ENCODE data around the gene ZNF302. TPM values are rescaled to one million over a fixed set of nuclear protein-coding genes. Genes with fewer than 3 reads are reported as not detected.
"Not testable (repeated sequence)": the region's sequence is repeated elsewhere in the genome, so short reads cannot be mapped to it uniquely, and the experiment has no call there.

The ZNF302 gene
- total RNA-seq, 6 donors from 2014 or later = 14.0 to 30.7 (median 26.2) TPM

DNA sequence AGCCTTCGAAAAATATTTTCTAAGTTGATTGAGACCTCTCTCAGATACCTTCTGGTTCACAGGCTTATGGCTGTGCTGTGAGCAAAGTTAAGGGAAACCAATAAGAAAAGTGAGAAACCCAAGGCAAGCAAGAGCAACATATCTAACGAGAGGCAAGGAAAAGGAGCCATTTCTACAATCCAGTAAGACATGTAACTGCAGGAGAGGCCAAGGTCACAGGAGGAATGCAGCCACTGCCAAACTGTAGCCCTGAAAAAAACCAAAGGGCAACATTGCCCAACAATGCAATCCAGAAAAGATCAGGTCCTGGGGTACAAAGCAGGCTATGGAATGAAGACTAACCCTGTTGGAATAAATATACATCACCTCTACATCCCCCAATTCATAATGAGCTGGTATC, 21.8 kb upstream of the ZNF302 start:
- Histone ChIP-seq H3K9me3 (no peaks in the 10 kb centered on the region), H3K27ac (no peak overlapping the region), H3K27me3 (no peaks in the 10 kb centered on the region), H3K4me1 (peaks cover 0 to 10% (median 2%) of the 10 kb centered on the region in 4 donors), H3K36me3 (no peaks in the 10 kb centered on the region), H3K4me3 (no peak overlapping the region)
- 58 to 62% methylated on average over 2 of the region's 2 CpGs for WGBS, 2 donors
- no peak for DNase-seq
- TF ChIP-seq, protein P1, sequence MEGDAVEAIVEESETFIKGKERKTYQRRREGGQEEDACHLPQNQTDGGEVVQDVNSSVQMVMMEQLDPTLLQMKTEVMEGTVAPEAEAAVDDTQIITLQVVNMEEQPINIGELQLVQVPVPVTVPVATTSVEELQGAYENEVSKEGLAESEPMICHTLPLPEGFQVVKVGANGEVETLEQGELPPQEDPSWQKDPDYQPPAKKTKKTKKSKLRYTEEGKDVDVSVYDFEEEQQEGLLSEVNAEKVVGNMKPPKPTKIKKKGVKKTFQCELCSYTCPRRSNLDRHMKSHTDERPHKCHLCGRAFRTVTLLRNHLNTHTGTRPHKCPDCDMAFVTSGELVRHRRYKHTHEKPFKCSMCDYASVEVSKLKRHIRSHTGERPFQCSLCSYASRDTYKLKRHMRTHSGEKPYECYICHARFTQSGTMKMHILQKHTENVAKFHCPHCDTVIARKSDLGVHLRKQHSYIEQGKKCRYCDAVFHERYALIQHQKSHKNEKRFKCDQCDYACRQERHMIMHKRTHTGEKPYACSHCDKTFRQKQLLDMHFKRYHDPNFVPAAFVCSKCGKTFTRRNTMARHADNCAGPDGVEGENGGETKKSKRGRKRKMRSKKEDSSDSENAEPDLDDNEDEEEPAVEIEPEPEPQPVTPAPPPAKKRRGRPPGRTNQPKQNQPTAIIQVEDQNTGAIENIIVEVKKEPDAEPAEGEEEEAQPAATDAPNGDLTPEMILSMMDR (IDR thresholded peaks at IDR 0.05) = no peak
- no peak for TF ChIP-seq POLR2AphosphoS5 (IDR thresholded peaks at IDR 0.05)
- no peak for TF ChIP-seq EP300 (IDR thresholded peaks at IDR 0.05)
- no peak for ATAC-seq (ENCODE audit: low FRiP score in 2 of 2)

DNA sequence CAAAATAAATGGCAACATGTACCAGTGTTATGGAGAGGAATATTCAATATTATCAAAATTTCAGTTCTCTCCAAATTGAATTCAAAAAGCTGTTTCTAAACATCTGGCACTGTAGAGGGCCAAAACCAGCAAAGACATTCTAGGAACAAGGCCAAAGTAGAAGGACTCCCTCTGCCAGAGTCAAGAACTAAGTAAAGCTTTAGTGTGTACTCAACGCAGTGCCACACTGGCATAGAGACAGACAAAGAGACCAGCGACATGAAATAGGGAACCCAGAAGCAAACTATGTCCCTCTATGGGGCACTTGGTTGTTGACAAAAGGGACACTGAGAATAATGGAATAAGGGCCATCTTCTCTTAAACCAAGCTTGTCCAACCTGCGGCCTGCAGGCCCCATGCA, 16.1 kb upstream of the ZNF302 start:
- ATAC-seq (ENCODE audit: low FRiP score in 2 of 2) (peak in 1 of 2 donors; percentile 75), DNase-seq (peak in 1 of 2 donors; percentile 52)
- peak overlapping the region in 1 of 4 donors; percentile 13 for H3K27ac ChIP-seq
- H3K9me3 ChIP-seq = no peaks in the 10 kb centered on the region
- H3K4me3 ChIP-seq = no peak overlapping the region
- WGBS, 2 donors = 59 to 69% methylated on average over 3 of the region's 3 CpGs
- H3K27me3 ChIP-seq = no peaks in the 10 kb centered on the region
- peaks cover 0 to 7% (median 3%) of the 10 kb centered on the region in 4 donors for H3K4me1 ChIP-seq
- TF ChIP-seq, protein P1 (IDR thresholded peaks at IDR 0.05) = no peak
- TF ChIP-seq EP300 (IDR thresholded peaks at IDR 0.05) = no peak
- TF ChIP-seq POLR2A (IDR thresholded peaks at IDR 0.05) = no peak
- no peak for TF ChIP-seq POLR2AphosphoS5 (IDR thresholded peaks at IDR 0.05)
- H3K36me3 ChIP-seq = no peaks in the 10 kb centered on the region

DNA sequence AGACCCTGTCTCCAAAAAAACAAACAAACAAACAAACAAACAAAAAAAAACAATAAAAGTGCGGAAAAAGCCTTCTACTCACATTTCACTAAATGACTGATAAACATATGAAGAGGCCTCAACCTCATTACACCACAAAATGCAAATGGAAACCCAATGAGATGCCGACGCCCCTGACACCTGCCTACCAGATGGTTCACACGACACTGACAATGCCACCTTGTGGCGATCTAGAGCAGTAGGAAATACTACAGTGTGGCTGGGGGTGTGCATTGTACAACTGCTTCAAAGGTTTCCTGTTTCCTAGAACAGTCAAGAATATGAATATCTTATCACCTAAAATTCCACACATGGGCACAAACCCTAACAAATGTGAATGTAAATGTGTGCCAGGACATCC, 14.6 kb upstream of the ZNF302 start:
- no peaks in the 10 kb centered on the region for H3K36me3 ChIP-seq
- H3K4me3 ChIP-seq = no peak overlapping the region
- H3K27me3 ChIP-seq = no peaks in the 10 kb centered on the region
- ATAC-seq (ENCODE audit: low FRiP score in 2 of 2) (peak in 1 of 2 donors; percentile 58), DNase-seq (no peak)
- WGBS, 2 donors = 38 to 44% methylated on average over 5 of the region's 5 CpGs
- H3K4me1 ChIP-seq = peaks cover 0 to 20% (median 11%) of the 10 kb centered on the region in 4 donors
- no peaks in the 10 kb centered on the region for H3K9me3 ChIP-seq
- no peak for TF ChIP-seq POLR2A (IDR thresholded peaks at IDR 0.05)
- no peak for TF ChIP-seq EP300 (IDR thresholded peaks at IDR 0.05)
- TF ChIP-seq, protein P1 (IDR thresholded peaks at IDR 0.05) = peak in 5 of 6 experiments; percentile 23 to 46 (median 34)
- no peak for TF ChIP-seq POLR2AphosphoS5 (IDR thresholded peaks at IDR 0.05)
- no peak overlapping the region for H3K27ac ChIP-seq

DNA sequence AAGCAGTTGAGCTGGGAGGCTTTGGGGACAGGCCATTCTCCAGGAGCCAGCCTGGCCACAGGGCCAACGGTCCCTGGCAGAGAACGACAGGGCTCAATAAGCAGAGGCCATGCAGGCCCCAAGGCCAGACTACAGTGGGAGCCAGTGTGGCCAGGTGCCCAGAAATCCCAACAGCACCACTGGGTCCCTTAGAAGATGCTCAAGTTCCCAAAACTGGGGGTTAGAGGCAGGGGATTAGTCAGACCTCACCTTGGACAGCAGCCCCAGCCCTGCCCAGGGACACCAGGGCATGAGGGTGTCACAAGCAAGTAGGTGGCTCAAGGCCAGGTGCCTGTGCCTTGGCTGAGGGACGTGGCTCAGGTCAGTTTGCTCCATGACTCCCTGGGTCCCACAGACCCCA, 13.3 kb upstream of the ZNF302 start:
- Histone ChIP-seq H3K27ac (no peak overlapping the region), H3K36me3 (no peaks in the 10 kb centered on the region), H3K27me3 (no peaks in the 10 kb centered on the region), H3K4me3 (no peak overlapping the region), H3K4me1 (peaks cover 0 to 24% (median 14%) of the 10 kb centered on the region in 4 donors), H3K9me3 (no peaks in the 10 kb centered on the region)
- WGBS, 2 donors = 74% methylated on average over 3 of the region's 3 CpGs; no CpG with 5 or more reads in 1 of the 2 donors
- TF ChIP-seq POLR2A (IDR thresholded peaks at IDR 0.05) = no peak
- TF ChIP-seq, protein P1 (IDR thresholded peaks at IDR 0.05) = no peak
- no peak for TF ChIP-seq POLR2AphosphoS5 (IDR thresholded peaks at IDR 0.05)
- no peak for DNase-seq
- no peak for ATAC-seq (ENCODE audit: low FRiP score in 2 of 2)

DNA sequence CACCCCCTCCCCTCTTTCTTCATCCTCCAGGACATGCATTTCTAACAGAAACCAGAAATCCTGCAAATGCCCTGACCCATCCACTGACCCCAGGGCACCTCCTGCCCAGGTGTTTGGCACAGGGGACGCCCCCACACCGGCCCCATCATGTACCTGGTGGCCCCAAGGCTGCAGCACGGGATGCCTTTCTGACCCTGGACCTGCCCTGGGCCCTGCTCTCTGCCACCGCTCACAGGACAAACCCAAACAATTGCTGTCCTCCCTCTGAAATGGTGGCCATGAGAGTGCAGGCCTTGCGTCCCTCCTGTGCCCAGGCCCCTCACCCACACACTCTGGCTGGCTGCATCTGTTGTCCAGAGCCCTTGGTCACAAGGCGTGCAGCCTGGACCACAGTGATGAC, 12.6 kb upstream of the ZNF302 start:
- no peak for TF ChIP-seq POLR2A (IDR thresholded peaks at IDR 0.05)
- TF ChIP-seq, protein P1 (IDR thresholded peaks at IDR 0.05) = no peak
- no peak for TF ChIP-seq POLR2AphosphoS5 (IDR thresholded peaks at IDR 0.05)
- no peak for TF ChIP-seq EP300 (IDR thresholded peaks at IDR 0.05)
- Histone ChIP-seq H3K36me3 (no peaks in the 10 kb centered on the region), H3K4me3 (no peak overlapping the region), H3K9me3 (no peaks in the 10 kb centered on the region), H3K27me3 (no peaks in the 10 kb centered on the region), H3K4me1 (peaks cover 0 to 24% (median 14%) of the 10 kb centered on the region in 4 donors), H3K27ac (no peak overlapping the region)
- DNase-seq (no peak), ATAC-seq (ENCODE audit: low FRiP score in 2 of 2) (no peak)
- WGBS, 2 donors = 92 to 96% methylated on average over 4 to 6 of the region's 6 CpGs

DNA sequence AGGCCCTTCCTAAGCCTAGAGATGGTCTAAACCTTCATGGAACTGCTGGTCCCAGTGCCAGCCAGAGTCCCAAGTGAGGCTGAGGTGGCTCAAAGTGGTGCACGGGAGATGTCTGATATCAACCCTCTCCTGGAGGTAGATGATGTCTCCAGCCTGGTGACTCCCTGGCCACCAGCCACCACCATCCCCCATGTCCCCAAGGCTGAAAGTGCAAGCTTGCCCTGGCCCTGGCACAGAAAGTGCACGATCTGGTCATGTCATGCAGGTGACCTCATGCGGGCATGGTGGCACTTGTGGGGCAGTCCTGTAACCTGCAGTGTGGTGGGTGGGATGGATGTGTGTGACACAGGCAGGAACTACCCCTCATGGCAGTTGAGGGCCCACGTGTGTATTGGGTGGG, 12.2 kb upstream of the ZNF302 start:
- not testable (repeated sequence) for ATAC-seq (ENCODE audit: low FRiP score in 2 of 2)

More for the DNA sequence above, 12.2 kb upstream of the ZNF302 start:
- not testable (repeated sequence) for H3K27me3 ChIP-seq, H3K36me3 ChIP-seq, H3K9me3 ChIP-seq, DNase-seq, H3K4me3 ChIP-seq, H3K27ac ChIP-seq
- peaks cover 0 to 24% (median 14%) of the 10 kb centered on the region in 4 donors for H3K4me1 ChIP-seq
- 86% methylated on average over 1 to 4 of the region's 4 CpGs for WGBS, 2 donors
